GM12878 (cell line): Measurements from ENCODE around the gene SYNGR4.

Experiments used
- BHLHE40 ChIP-seq, 2 experiments: fragments of 450-650 bp in 1 of 2; IDR thresholded peaks; 2 replicates each; pipeline ENCODE4 v1.6.1; 2011 to 2017; ENCODE audit warnings: low read depth in 2 of 2, borderline replicate concordance in 1 of 2, improper control_type of control experiment in 1 of 2, low read length in 1 of 2, mild to moderate bottlenecking in 1 of 2
- BMI1 ChIP-seq: fragments of 450-650 bp; IDR thresholded peaks from 2 replicates; pipeline ENCODE4 v1.6.1; 2016; ENCODE audit warnings: mild to moderate bottlenecking, moderate library complexity, borderline replicate concordance
- EGR1 ChIP-seq, 2 experiments: IDR thresholded peaks; 1 replicate in 1 of 2; 2 replicates in 1 of 2; pipeline ENCODE4 v1.6.1; 2011 to 2012; ENCODE audit warnings: low read depth in 2 of 2, low read length in 2 of 2, borderline replicate concordance in 1 of 2, mild to moderate bottlenecking in 1 of 2, moderate library complexity in 1 of 2
- GABPA ChIP-seq: IDR thresholded peaks from 2 replicates; pipeline ENCODE4 v1.6.1; 2014; ENCODE audit warnings: antibody characterized with exemption, low read depth, mild to moderate bottlenecking, inconsistent platforms
- JUND ChIP-seq: IDR thresholded peaks from 2 replicates; pipeline ENCODE4 v1.6.1; 2012; ENCODE audit warnings: low read depth, mild to moderate bottlenecking, low read length, improper control_type of control experiment, moderate library complexity
- POLR2A ChIP-seq: IDR thresholded peaks from 2 replicates; pipeline ENCODE4 v1.6.1; 2011; ENCODE audit warnings: low read depth, mild to moderate bottlenecking, low read length
- POLR2AphosphoS5 ChIP-seq: IDR thresholded peaks from 2 replicates; pipeline ENCODE4 v1.6.1; 2011; ENCODE audit warnings: mild to moderate bottlenecking, low read length, inconsistent platforms
- ZNF24 ChIP-seq: fragments of 450-650 bp; IDR thresholded peaks from 2 replicates; pipeline ENCODE4 v1.6.1; 2017; ENCODE audit warnings: antibody characterized with exemption, mild to moderate bottlenecking
- TF ChIP-seq, protein P1 (sequence below): IDR thresholded peaks from 2 replicates; pipeline ENCODE4 v1.6.1; 2011; ENCODE audit warnings: borderline replicate concordance, low read depth, mild to moderate bottlenecking, moderate library complexity, mixed read lengths, low read length; ENCODE audit not compliant: insufficient read depth; ENCODE audit errors: extremely low read length

DNA sequence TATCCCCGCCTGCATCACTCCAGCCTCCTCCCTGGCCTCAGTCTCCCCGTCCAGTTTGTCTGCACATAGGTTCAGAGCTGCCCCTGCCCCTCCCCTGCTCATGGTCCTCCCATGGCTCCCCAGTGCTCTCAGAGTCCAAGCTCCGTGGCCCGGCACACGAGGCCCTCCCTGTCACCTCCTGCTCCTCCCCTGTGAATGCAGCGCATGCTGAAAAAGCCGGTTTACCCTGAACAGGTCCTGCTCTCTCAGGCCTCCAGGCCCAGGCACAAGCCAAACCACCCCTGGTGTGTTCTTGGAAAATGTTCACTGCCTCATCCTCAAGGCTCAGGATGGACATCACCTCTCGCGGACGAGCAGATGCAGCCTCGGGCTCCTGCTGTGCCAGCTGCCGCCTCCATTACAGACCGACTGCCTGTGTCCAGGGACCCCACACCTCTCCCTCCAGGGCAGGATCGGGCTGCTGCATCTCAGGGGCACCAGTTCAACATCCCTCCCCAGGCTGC lies 25.9 kb upstream of the SYNGR4 start:
- TF ChIP-seq EGR1 (IDR thresholded peaks at IDR 0.05; ENCODE audit: borderline replicate concordance in 1 of 2, low read depth in 2 of 2, low read length in 2 of 2) (no peak), BMI1 (no peak), POLR2AphosphoS5 (no peak), POLR2A (no peak), ZNF24 (no peak), JUND (no peak), GABPA (no peak), BHLHE40 (IDR thresholded peaks at IDR 0.05; ENCODE audit: borderline replicate concordance in 1 of 2, low read depth in 2 of 2, low read length in 1 of 2) (no peak)
- TF ChIP-seq, protein P1, sequence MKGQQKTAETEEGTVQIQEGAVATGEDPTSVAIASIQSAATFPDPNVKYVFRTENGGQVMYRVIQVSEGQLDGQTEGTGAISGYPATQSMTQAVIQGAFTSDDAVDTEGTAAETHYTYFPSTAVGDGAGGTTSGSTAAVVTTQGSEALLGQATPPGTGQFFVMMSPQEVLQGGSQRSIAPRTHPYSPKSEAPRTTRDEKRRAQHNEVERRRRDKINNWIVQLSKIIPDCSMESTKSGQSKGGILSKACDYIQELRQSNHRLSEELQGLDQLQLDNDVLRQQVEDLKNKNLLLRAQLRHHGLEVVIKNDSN: no peak
